ENCODE measurements around the gene SH3BGR. TPM values are rescaled to one million over a fixed set of nuclear protein-coding genes. Genes with fewer than 3 reads are reported as not detected.

The SH3BGR gene
- polyA plus RNA-seq, 1 donor (not counting 4 experiments of a cell fraction or from before 2014, with no cell fraction given) = 1.4 TPM

DNA sequence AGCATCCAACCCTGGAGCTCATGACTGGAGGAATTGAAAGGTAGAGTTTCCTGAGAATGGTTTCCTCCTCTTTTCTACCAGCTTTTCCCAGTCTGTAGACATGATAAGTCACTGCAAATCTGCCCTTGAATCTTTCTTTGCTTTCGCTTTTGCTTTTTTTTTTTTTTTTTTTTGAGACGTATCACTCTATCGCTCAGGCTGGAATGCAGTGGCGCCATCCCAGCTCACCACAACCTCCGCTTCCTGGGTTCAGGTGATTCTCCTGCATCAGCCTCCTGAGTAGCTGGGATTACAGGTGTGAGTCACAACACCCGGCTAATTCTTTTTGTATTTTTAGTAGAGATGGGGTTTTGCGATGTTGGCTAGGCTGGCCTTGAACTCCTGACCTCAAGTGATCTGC lies 4.5 kb upstream of the SH3BGR start:
- H3K4me3 ChIP-seq (ENCODE audit: control insufficient read depth in 2 of 3, extremely low read depth in 1 of 3, insufficient read depth in 2 of 3, low read depth in 1 of 3, low read length in 3 of 3) = no peak overlapping the region
- no peaks in the 10 kb centered on the region for H3K36me3 ChIP-seq (ENCODE audit: control insufficient read depth in 2 of 2, extremely low read depth in 1 of 2, insufficient read depth in 2 of 2, low read length in 2 of 2)
- no peak overlapping the region for H2AFZ ChIP-seq (ENCODE audit: control insufficient read depth, low read length)
- H3K9me1 ChIP-seq (ENCODE audit: control insufficient read depth, extremely low read depth, insufficient read depth, low read length) = no peaks in the 10 kb centered on the region
- no peaks in the 10 kb centered on the region for H3K27me3 ChIP-seq (ENCODE audit: control insufficient read depth, extremely low read depth, insufficient read depth, low read length)
- TF ChIP-seq EZH2 (IDR thresholded peaks at IDR 0.05; ENCODE audit: low read length) = no peak
- TF ChIP-seq, protein P1, sequence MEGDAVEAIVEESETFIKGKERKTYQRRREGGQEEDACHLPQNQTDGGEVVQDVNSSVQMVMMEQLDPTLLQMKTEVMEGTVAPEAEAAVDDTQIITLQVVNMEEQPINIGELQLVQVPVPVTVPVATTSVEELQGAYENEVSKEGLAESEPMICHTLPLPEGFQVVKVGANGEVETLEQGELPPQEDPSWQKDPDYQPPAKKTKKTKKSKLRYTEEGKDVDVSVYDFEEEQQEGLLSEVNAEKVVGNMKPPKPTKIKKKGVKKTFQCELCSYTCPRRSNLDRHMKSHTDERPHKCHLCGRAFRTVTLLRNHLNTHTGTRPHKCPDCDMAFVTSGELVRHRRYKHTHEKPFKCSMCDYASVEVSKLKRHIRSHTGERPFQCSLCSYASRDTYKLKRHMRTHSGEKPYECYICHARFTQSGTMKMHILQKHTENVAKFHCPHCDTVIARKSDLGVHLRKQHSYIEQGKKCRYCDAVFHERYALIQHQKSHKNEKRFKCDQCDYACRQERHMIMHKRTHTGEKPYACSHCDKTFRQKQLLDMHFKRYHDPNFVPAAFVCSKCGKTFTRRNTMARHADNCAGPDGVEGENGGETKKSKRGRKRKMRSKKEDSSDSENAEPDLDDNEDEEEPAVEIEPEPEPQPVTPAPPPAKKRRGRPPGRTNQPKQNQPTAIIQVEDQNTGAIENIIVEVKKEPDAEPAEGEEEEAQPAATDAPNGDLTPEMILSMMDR (optimal IDR thresholded peaks at IDR 0.05 in 1 of 3, IDR thresholded peaks at IDR 0.05 in 1 of 3, conservative IDR thresholded peaks at IDR 0.05 in 1 of 3; ENCODE audit: extremely low read depth in 1 of 3, insufficient read depth in 2 of 3, low read length in 3 of 3) = no peak
- no peaks in the 10 kb centered on the region for H3K9me3 ChIP-seq (ENCODE audit: control insufficient read depth, low read depth, low read length)
- no peaks in the 10 kb centered on the region for H3K79me2 ChIP-seq (ENCODE audit: control insufficient read depth, insufficient read depth, low read length)
- dilution Hi-C loops (cut with MboI; ENCODE audit: extremely low pct_ligation_motif_present, low sequenced_read_pairs) = no loop called here
- DNase-seq (ENCODE audit: low read depth, low spot score) = no peak
- H3K27ac ChIP-seq (ENCODE audit: control insufficient read depth, insufficient read depth, low read length) = no peak overlapping the region
- peaks cover 12% of the 10 kb centered on the region for H3K4me1 ChIP-seq (ENCODE audit: control insufficient read depth, extremely low read depth, insufficient read depth, low read length)
- no peak overlapping the region for H3K9ac ChIP-seq (ENCODE audit: control insufficient read depth, extremely low read depth, insufficient read depth, low read length)
- no peak overlapping the region for H3K4me2 ChIP-seq (ENCODE audit: control insufficient read depth, extremely low read depth, insufficient read depth, low read depth, low read length)
- H4K20me1 ChIP-seq (ENCODE audit: control insufficient read depth, extremely low read depth, insufficient read depth, low read length) = no peaks in the 10 kb centered on the region
- FAIRE-seq = no peak

DNA sequence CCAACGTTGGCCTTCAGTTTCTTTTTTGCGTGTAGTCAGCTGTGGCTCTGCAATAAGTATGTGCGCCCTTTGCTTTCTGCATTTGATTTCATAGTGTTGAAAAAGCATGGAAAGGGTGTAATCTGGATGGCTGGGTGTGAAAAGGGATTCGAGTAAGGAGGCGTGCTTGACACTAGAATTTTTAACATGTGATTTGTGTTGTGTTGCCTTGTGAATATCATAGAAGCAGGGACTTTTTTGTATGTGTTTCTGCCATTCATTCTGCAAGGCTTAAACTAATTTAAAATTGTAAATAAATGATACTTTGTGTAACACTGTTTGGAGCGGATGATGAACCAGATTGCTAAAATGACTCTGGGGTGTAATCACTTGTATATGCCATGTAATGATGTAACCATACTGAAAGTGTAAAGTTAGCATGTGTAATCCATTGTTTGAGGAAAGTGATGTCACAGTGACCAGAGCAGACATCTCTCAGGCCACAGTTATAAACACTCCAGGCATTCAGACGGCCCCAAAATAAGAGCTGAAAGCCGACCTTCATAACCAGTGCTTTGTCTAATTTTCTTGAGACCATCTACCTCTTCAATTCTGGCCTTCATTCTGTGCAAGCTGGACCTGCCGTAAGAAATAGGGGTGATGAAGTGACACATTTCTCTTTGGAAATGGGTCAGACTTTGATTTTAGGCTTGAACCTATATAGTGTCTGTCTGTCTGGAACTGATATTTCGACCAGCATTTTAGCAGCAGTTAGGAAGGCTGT lies 618 bp downstream of the SH3BGR start:
- Histone ChIP-seq H3K4me2 (ENCODE audit: control insufficient read depth, extremely low read depth, insufficient read depth, low read depth, low read length) (peak overlapping the region; percentile 42), H4K20me1 (ENCODE audit: control insufficient read depth, extremely low read depth, insufficient read depth, low read length) (no peaks in the 10 kb centered on the region), H2AFZ (ENCODE audit: control insufficient read depth, low read length) (no peak overlapping the region), H3K79me2 (ENCODE audit: control insufficient read depth, insufficient read depth, low read length) (no peaks in the 10 kb centered on the region), H3K27ac (ENCODE audit: control insufficient read depth, insufficient read depth, low read length) (no peak overlapping the region), H3K4me1 (ENCODE audit: control insufficient read depth, extremely low read depth, insufficient read depth, low read length) (no peaks in the 10 kb centered on the region), H3K27me3 (ENCODE audit: control insufficient read depth, extremely low read depth, insufficient read depth, low read length) (no peaks in the 10 kb centered on the region), H3K9me3 (ENCODE audit: control insufficient read depth, low read depth, low read length) (no peaks in the 10 kb centered on the region), H3K9me1 (ENCODE audit: control insufficient read depth, extremely low read depth, insufficient read depth, low read length) (no peaks in the 10 kb centered on the region), H3K36me3 (ENCODE audit: control insufficient read depth in 2 of 2, extremely low read depth in 1 of 2, insufficient read depth in 2 of 2, low read length in 2 of 2) (no peaks in the 10 kb centered on the region), H3K9ac (ENCODE audit: control insufficient read depth, extremely low read depth, insufficient read depth, low read length) (no peak overlapping the region), H3K4me3 (ENCODE audit: control insufficient read depth in 2 of 3, extremely low read depth in 1 of 3, insufficient read depth in 2 of 3, low read depth in 1 of 3, low read length in 3 of 3) (no peak overlapping the region)
- DNase-seq (ENCODE audit: low read depth, low spot score) (no peak), FAIRE-seq (no peak)
- TF ChIP-seq, protein P1 (optimal IDR thresholded peaks at IDR 0.05 in 1 of 3, IDR thresholded peaks at IDR 0.05 in 1 of 3, conservative IDR thresholded peaks at IDR 0.05 in 1 of 3; ENCODE audit: extremely low read depth in 1 of 3, insufficient read depth in 2 of 3, low read length in 3 of 3) = no peak
- no peak for TF ChIP-seq EZH2 (IDR thresholded peaks at IDR 0.05; ENCODE audit: low read length)
- dilution Hi-C loops (cut with MboI; ENCODE audit: extremely low pct_ligation_motif_present, low sequenced_read_pairs) = no loop called here
